Endothelial cell of umbilical vein (primary cell): ENCODE measurements around the gene SSUH2. TPM values are rescaled to one million over a fixed set of nuclear protein-coding genes. Genes with fewer than 3 reads are reported as not detected.

Experiments
- BruUV-seq: library from RNA; stranded (reverse); fragments of 400-500 nt; replicated peaks from 2 replicates; lab custom pipeline; 2021; lab: Mats Ljungman, UMichigan
- CTCF ChIA-PET: fragments of 300-600, 350-600 bp; sonication (Branson Sonifier 250); formaldehyde crosslinking; loops from one replicate; lab custom pipeline; 2021; ENCODE audit warnings: antibody characterized with exemption, inconsistent platforms; lab: Charles Lee
- POLR2A ChIA-PET: fragments of 300-600, 350-600 bp; sonication (Branson Sonifier 250); formaldehyde crosslinking; loops from one replicate; lab custom pipeline; 2021; ENCODE audit warnings: antibody characterized with exemption, inconsistent platforms; lab: Charles Lee
- DNase-seq: peaks from one replicate; pipeline ENCODE4 v3.0.0-alpha.2; 2011; ENCODE audit warnings: low read depth, low spot score
- FAIRE-seq: peaks from 2 replicates; lab custom pipeline; 2011; peaks lifted over from hg19 to GRCh38; lab: Jason Lieb, UNC
- H2AFZ ChIP-seq: 2 replicates; pipeline ENCODE4 v1.6.0; 2012; ENCODE audit warnings: low read depth, low read length, control low read depth, inconsistent platforms
- H3K27ac ChIP-seq: 2 replicates; pipeline ENCODE4 v1.5.1; 2011; ENCODE audit warnings: low read depth, mild to moderate bottlenecking, control low read depth, low read length, moderate library complexity; ENCODE audit not compliant: insufficient read depth
- H3K27me3 ChIP-seq, 2 experiments: 2 replicates each; pipeline versions ENCODE4 v1.6.0 to v1.6.1; 2011; ENCODE audit warnings: low read length in 2 of 2, mixed read lengths in 1 of 2; ENCODE audit not compliant: control insufficient read depth in 2 of 2, insufficient read depth in 2 of 2
- H3K36me3 ChIP-seq, 2 experiments: 2 replicates in 1 of 2; 3 replicates in 1 of 2; pipeline ENCODE4 v1.5.1; 2011; ENCODE audit warnings: low read length in 2 of 2, mild to moderate bottlenecking in 1 of 2, moderate library complexity in 1 of 2; ENCODE audit not compliant: control insufficient read depth in 2 of 2, insufficient read depth in 2 of 2; ENCODE audit errors: extremely low read depth in 1 of 2
- H3K4me1 ChIP-seq: 3 replicates; pipeline ENCODE4 v1.5.1; 2011; ENCODE audit warnings: mild to moderate bottlenecking, low read length; ENCODE audit not compliant: control insufficient read depth, insufficient read depth; ENCODE audit errors: extremely low read depth
- H3K4me2 ChIP-seq: 2 replicates; pipeline ENCODE4 v1.6.1; 2011; ENCODE audit warnings: low read length, control low read depth, mixed read lengths; ENCODE audit not compliant: insufficient read depth
- H3K4me3 ChIP-seq, 3 experiments: fragments of 200-600 bp in 1 of 3; sonication (generic), shearing (Covaris generic) in 1 of 3; replicated peaks in 1 of 3; 2 replicates each; pipeline ENCODE4 v1.5.1; 2011 to 2016; ENCODE audit warnings: control low read depth in 3 of 3, low read length in 3 of 3, mild to moderate bottlenecking in 2 of 3, inconsistent platforms in 1 of 3, low read depth in 1 of 3, moderate library complexity in 1 of 3; ENCODE audit not compliant: insufficient read depth in 1 of 3
- H3K79me2 ChIP-seq: 2 replicates; pipeline ENCODE4 v1.6.0; 2012; ENCODE audit warnings: low read length, inconsistent platforms; ENCODE audit not compliant: control insufficient read depth, insufficient read depth
- H3K9ac ChIP-seq: replicated peaks from 2 replicates; pipeline ENCODE3; 2011; ENCODE audit warnings: low read length, control low read depth; ENCODE audit not compliant: insufficient read depth; ENCODE audit errors: extremely low read depth
- H3K9me1 ChIP-seq: replicated peaks from 3 replicates; pipeline ENCODE4 v1.6.0; 2011; ENCODE audit warnings: mild to moderate bottlenecking, low read length; ENCODE audit not compliant: control insufficient read depth, insufficient read depth; ENCODE audit errors: extremely low read depth
- H3K9me3 ChIP-seq: replicated peaks from 2 replicates; pipeline ENCODE4 v1.5.1; 2012; ENCODE audit warnings: low read length, inconsistent platforms; ENCODE audit not compliant: control insufficient read depth, insufficient read depth
- H4K20me1 ChIP-seq: replicated peaks from 2 replicates; pipeline ENCODE3; 2011; ENCODE audit warnings: mild to moderate bottlenecking, low read length; ENCODE audit not compliant: control insufficient read depth, insufficient read depth; ENCODE audit errors: extremely low read depth
- CTCF ChIP-seq, 2 donors: IDR thresholded peaks; 1 replicate in 1 of 2; 2 replicates in 1 of 2; pipeline ENCODE4 v1.5.1; 2011; ENCODE audit warnings: low read length in 2 of 2, mild to moderate bottlenecking in 2 of 2, moderate library complexity in 2 of 2, control low read depth in 1 of 2, inconsistent platforms in 1 of 2, low read depth in 1 of 2; ENCODE audit not compliant: insufficient read depth in 1 of 2; ENCODE audit errors: extremely low read depth in 1 of 2
- EZH2 ChIP-seq: IDR thresholded peaks from 2 replicates; pipeline ENCODE4 v1.6.1; 2012; ENCODE audit warnings: borderline replicate concordance, low read depth, mild to moderate bottlenecking, moderate library complexity, low read length, inconsistent platforms; ENCODE audit not compliant: severe bottlenecking
- FOS ChIP-seq: IDR thresholded peaks from 2 replicates; pipeline ENCODE4 v1.6.1; 2011; ENCODE audit warnings: mild to moderate bottlenecking, low read length, moderate library complexity, borderline replicate concordance; ENCODE audit not compliant: insufficient read depth
- GATA2 ChIP-seq: IDR thresholded peaks from 2 replicates; pipeline ENCODE4 v1.7.0; 2011; ENCODE audit warnings: low read depth, mild to moderate bottlenecking, moderate library complexity, mixed read lengths, low read length; ENCODE audit not compliant: insufficient read length, insufficient read depth
- JUN ChIP-seq: IDR thresholded peaks from 2 replicates; pipeline ENCODE4 v1.6.1; 2011; ENCODE audit warnings: borderline replicate concordance, low read depth; ENCODE audit not compliant: insufficient read length, insufficient read depth
- MYC ChIP-seq: IDR thresholded peaks from one replicate; pipeline ENCODE4 v1.6.1; 2011; ENCODE audit warnings: mild to moderate bottlenecking, low read depth, low read length
- POLR2AphosphoS5 ChIP-seq: IDR thresholded peaks from 2 replicates; pipeline ENCODE4 v1.6.1; 2012; ENCODE audit warnings: low read depth, mild to moderate bottlenecking, control low read depth, low read length, moderate library complexity; ENCODE audit not compliant: insufficient read depth
- dilution Hi-C: fragments of 300-500 bp; cut with MboI; formaldehyde crosslinking; loops from one replicate; pipeline ENCODE4 v1.15.0; 2019; ENCODE audit warnings: low sequenced_read_pairs; ENCODE audit not compliant: extremely low pct_ligation_motif_present
- intact Hi-C: fragments of 100-400 bp; cut with micrococcal nuclease; formaldehyde crosslinking; loops from one replicate; pipeline ENCODE4 v1.10.0; 2022
- polyA plus RNA-seq, 4 experiments: library from polyadenylated mRNA; depleted of rRNA in 3 of 4; stranded (reverse) in 3 of 4; unstranded in 1 of 4; fragments of >200 nt; gene quantifications; 2 replicates each; pipeline versions ENCODE4 v1.2.1 to v1.2.3, GENCODE V29; 2011 to 2012; ENCODE audit warnings: missing spikeins in 1 of 4
- total RNA-seq: library from RNA; stranded (reverse); gene quantifications from 2 replicates; pipeline ENCODE4 v1.2.3, GENCODE V29; 2021

Gene SSUH2
- total and polyA plus RNA-seq, 2 donors (not counting 3 experiments of a cell fraction or from before 2014, with no cell fraction given), result 0.44 TPM; not detected in 1

GRCh38 chr3:8607234-8608040 is 37.2 kb downstream of the SSUH2 start:
- intact Hi-C loops (loop anchor here (1.0 to 2.0 kb wide), 3 partner anchors 16 to 283 kb away; no protein-coding TSS in a partner anchor), dilution Hi-C loops (no loop called here)
- no peak overlapping the region for H2AFZ ChIP-seq
- ChIA-PET CTCF (interaction anchor here (0.7 to 4.1 kb wide), 14 partner anchors 13 to 368 kb away, joined by 3 to 78 read pairs (median 5); partner anchors contain the start of gene LMCD1), POLR2A (no interaction called here)
- H3K27ac ChIP-seq, result no peak overlapping the region
- H4K20me1 ChIP-seq, result no peaks in the 10 kb centered on the region
- no peak overlapping the region for H3K9ac ChIP-seq
- no peak overlapping the region for H3K4me2 ChIP-seq
- H3K4me3 ChIP-seq, result no peak overlapping the region
- no peaks in the 10 kb centered on the region for H3K4me1 ChIP-seq
- no peaks in the 10 kb centered on the region for H3K36me3 ChIP-seq
- TF ChIP-seq POLR2AphosphoS5 (no peak), EZH2 (no peak), FOS (no peak), JUN (no peak), MYC (no peak), CTCF (IDR thresholded peaks at IDR 0.05; ENCODE audit: extremely low read depth in 1 of 2, insufficient read depth in 1 of 2, low read depth in 1 of 2, low read length in 2 of 2) (peak; percentile 54 to 79), GATA2 (no peak)
- peak; percentile 78 for DNase-seq
- H3K27me3 ChIP-seq, result peaks cover 0 to 2% of the 10 kb centered on the region in 2 experiments
- BruUV-seq, result no TSS peak
- no peaks in the 10 kb centered on the region for H3K9me3 ChIP-seq
- no peaks in the 10 kb centered on the region for H3K79me2 ChIP-seq
- H3K9me1 ChIP-seq, result no peaks in the 10 kb centered on the region
- FAIRE-seq, result peak; percentile 26
